Vagina (tissue), 2 donors: ENCODE measurements around the gene AKAP6.

Experiments
- CTCF ChIP-seq, 3 experiments: fragments of 450-650 bp in 2 of 3; fragments of 200-600 bp in 1 of 3; sonication (generic) in 1 of 3; IDR thresholded peaks; one replicate each; pipeline ENCODE4 v1.5.1; 2017 to 2019; ENCODE audit warnings: antibody characterized with exemption in 3 of 3, mild to moderate bottlenecking in 2 of 3, moderate library complexity in 2 of 3
- POLR2A ChIP-seq, 2 donors: fragments of 450-650 bp; IDR thresholded peaks; one replicate each; pipeline ENCODE4 v1.6.1; 2017; ENCODE audit warnings: antibody characterized with exemption in 2 of 2, mild to moderate bottlenecking in 2 of 2, moderate library complexity in 2 of 2
- POLR2AphosphoS5 ChIP-seq, 2 donors: sonication (generic); formaldehyde crosslinking; IDR thresholded peaks; one replicate each; pipeline ENCODE4 v1.9.0; 2017; ENCODE audit warnings: antibody characterized with exemption in 2 of 2, mild to moderate bottlenecking in 2 of 2, low read depth in 1 of 2; ENCODE audit not compliant: insufficient read depth in 1 of 2

- TF ChIP-seq CTCF (IDR thresholded peaks at IDR 0.05) (no peak), POLR2A (IDR thresholded peaks at IDR 0.05) (no peak), POLR2AphosphoS5 (IDR thresholded peaks at IDR 0.05; ENCODE audit: insufficient read depth in 1 of 2, low read depth in 1 of 2) (no peak)
Measured at GRCh38 chr14:32657081-32657480, 328.0 kb downstream of the AKAP6 start.
